Measurements from ENCODE around the gene PPP1R14C. TPM values are rescaled to one million over a fixed set of nuclear protein-coding genes. Genes with fewer than 3 reads are reported as not detected.

The PPP1R14C gene
- polyA plus RNA-seq, 2 of the 4 experiments (the other 2 are of a cell fraction), result 0.34 to 0.43 TPM

DNA sequence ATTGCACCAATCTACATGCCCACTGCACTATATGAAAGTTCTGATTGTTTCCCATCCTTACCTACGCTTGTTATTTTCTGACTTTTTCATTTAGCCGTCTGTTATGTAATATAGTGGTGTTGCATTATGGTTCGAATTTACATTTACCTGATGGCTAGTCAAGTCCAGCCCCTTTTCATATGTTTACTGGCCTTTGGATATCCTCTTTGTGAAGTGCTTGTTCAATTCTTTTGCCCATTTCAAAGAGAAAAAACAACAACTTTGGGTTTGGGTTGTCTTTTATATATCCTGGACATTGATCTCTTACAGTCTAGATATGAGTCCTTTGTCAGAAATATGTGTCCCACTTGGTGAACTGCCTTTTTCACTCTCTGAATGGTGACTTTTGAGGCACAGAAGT is 21.1 kb downstream of the PPP1R14C start:
- Histone ChIP-seq H3K4me3 (no peak overlapping the region), H3K4me1 (no peaks in the 10 kb centered on the region), H3K27ac (no peak overlapping the region), H3K9me3 (no peaks in the 10 kb centered on the region), H3K4me2 (no peak overlapping the region)
- WGBS (ENCODE audit: missing lambda C conversion rate), result 79% methylated on average over 3 of the region's 3 CpGs
- POLR2A ChIA-PET, result no interaction called here
- TF ChIP-seq JUNB (IDR thresholded peaks at IDR 0.05) (no peak), SREBF2 (IDR thresholded peaks at IDR 0.05) (no peak), NR3C1 (IDR thresholded peaks at IDR 0.05) (no peak), POLR2A (IDR thresholded peaks at IDR 0.05; ENCODE audit: low read length) (no peak), NFE2L2 (conservative IDR thresholded peaks at IDR 0.05; ENCODE audit: low read length) (no peak), RCOR1 (IDR thresholded peaks at IDR 0.05; ENCODE audit: low read depth, low read length) (no peak), RAD21 (conservative IDR thresholded peaks at IDR 0.05 in 1 of 2, IDR thresholded peaks at IDR 0.05 in 1 of 2) (no peak), ZSCAN20 (CRISPR knock-in tag; IDR thresholded peaks at IDR 0.05) (no peak), RNF2 (IDR thresholded peaks at IDR 0.05; ENCODE audit: borderline replicate concordance, low read depth) (no peak)
- TF ChIP-seq, protein P1, sequence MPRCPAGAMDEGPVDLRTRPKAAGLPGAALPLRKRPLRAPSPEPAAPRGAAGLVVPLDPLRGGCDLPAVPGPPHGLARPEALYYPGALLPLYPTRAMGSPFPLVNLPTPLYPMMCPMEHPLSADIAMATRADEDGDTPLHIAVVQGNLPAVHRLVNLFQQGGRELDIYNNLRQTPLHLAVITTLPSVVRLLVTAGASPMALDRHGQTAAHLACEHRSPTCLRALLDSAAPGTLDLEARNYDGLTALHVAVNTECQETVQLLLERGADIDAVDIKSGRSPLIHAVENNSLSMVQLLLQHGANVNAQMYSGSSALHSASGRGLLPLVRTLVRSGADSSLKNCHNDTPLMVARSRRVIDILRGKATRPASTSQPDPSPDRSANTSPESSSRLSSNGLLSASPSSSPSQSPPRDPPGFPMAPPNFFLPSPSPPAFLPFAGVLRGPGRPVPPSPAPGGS (IDR thresholded peaks at IDR 0.05), result no peak
- CTCF ChIA-PET, result no interaction called here
- ATAC-seq, result no peak
- no peak for FAIRE-seq
- no peak for DNase-seq (ENCODE audit: low read depth in 1 of 2, low spot score in 1 of 2)

DNA sequence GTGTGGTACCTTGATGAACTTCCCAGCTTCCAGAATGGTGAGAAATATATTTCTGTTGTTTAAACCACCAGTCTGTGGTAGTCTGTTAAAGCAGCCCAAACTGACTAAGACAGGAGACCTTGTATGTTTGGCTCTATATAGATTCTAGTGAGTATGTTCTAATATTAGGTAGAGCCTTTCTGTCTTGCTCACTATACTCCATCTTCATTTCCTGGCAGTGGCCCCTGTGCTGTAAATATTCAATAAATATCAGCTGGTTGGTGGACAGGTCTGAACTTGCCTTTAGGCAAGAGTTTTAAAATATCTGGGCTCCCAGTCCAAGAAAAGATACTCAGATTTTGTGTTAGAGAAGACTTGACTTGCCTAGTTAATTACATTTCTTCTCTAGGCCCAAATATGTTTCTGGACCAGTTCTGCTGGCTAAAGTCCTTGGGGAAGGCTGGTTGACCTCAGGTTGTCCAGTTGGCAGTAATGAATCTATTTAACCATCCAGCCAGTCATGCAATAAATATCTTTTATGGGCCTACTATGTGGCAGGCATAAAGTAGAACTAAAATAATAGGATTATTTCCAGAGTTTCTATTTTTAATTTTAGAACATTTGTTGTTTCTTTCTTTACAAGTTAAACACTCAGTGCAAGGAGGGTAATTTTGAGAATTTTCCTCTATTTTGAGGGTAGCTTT is 22.3 kb downstream of the PPP1R14C start:
- Histone ChIP-seq H3K4me3 (no peak overlapping the region), H3K9me3 (no peaks in the 10 kb centered on the region), H3K27ac (no peak overlapping the region), H3K4me1 (no peaks in the 10 kb centered on the region), H3K4me2 (no peak overlapping the region)
- CTCF ChIA-PET, result no interaction called here
- TF ChIP-seq MYC (IDR thresholded peaks at IDR 0.05; ENCODE audit: borderline replicate concordance, low read length) (no peak), SMC3 (IDR thresholded peaks at IDR 0.05) (no peak), FOXS1 (CRISPR knock-in tag; IDR thresholded peaks at IDR 0.05) (no peak), NPAS2 (CRISPR knock-in tag; IDR thresholded peaks at IDR 0.05; ENCODE audit: borderline replicate concordance) (no peak), ZFP36 (IDR thresholded peaks at IDR 0.05; ENCODE audit: borderline replicate concordance, partially characterized antibody) (no peak), POLR2AphosphoS2 (conservative IDR thresholded peaks at IDR 0.05; ENCODE audit: low read length) (no peak), RAD21 (conservative IDR thresholded peaks at IDR 0.05 in 1 of 2, IDR thresholded peaks at IDR 0.05 in 1 of 2) (no peak), RNF2 (IDR thresholded peaks at IDR 0.05; ENCODE audit: borderline replicate concordance, low read depth) (no peak), GATA3 (IDR thresholded peaks at IDR 0.05; ENCODE audit: borderline replicate concordance) (no peak), JUNB (IDR thresholded peaks at IDR 0.05) (no peak)
- TF ChIP-seq, protein P2, sequence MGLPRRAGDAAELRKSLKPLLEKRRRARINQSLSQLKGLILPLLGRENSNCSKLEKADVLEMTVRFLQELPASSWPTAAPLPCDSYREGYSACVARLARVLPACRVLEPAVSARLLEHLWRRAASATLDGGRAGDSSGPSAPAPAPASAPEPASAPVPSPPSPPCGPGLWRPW (IDR thresholded peaks at IDR 0.05), result no peak
- TF ChIP-seq, protein P3, sequence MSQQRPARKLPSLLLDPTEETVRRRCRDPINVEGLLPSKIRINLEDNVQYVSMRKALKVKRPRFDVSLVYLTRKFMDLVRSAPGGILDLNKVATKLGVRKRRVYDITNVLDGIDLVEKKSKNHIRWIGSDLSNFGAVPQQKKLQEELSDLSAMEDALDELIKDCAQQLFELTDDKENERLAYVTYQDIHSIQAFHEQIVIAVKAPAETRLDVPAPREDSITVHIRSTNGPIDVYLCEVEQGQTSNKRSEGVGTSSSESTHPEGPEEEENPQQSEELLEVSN (IDR thresholded peaks at IDR 0.05; ENCODE audit: borderline replicate concordance, low read depth), result no peak
- no peak for ATAC-seq
- no peak for DNase-seq (ENCODE audit: low read depth in 1 of 2, low spot score in 1 of 2)
- FAIRE-seq, result no peak
- POLR2A ChIA-PET, result no interaction called here

DNA sequence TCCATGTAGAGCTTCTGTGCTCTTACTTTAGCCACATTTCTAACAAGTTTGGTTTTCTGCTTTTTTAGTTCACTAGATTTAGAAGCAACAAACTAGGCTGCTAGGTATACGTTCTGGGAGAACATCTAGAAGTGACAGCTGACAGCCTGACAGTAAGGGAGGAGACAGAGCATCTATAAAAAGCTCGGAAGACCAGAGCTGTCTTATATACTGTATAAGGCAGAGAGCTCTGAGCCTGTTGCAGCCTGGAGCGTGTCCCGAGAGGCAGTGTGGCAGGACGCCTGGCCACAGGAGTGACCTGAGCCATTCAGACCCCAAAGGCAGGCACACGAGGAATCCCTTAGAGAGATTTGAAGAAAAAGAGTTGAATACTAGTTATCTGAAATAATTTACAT is 24.6 kb downstream of the PPP1R14C start:
- DNase-seq (ENCODE audit: low read depth in 1 of 2, low spot score in 1 of 2) (no peak), ATAC-seq (peak; percentile 48 to 51; a peak in 5 of 6 replicates), FAIRE-seq (no peak)
- 54% methylated on average over 6 of the region's 6 CpGs for WGBS (ENCODE audit: missing lambda C conversion rate)
- CTCF ChIA-PET, result interaction anchor here (1.0 kb wide), 1 partner anchor 228 kb away, joined by 3 read pairs; no protein-coding TSS in a partner anchor
- POLR2A ChIA-PET, result no interaction called here
- Histone ChIP-seq H3K27ac (no peak overlapping the region), H3K4me3 (peak overlapping the region; percentile 23; the same call in 1 of the 3 replicates), H3K4me1 (no peaks in the 10 kb centered on the region), H3K9me3 (no peaks in the 10 kb centered on the region), H3K4me2 (peak overlapping the region; percentile 67)
- TF ChIP-seq HOXB13 (CRISPR knock-in tag; IDR thresholded peaks at IDR 0.05; ENCODE audit: low read depth) (no peak), ZSCAN20 (CRISPR knock-in tag; IDR thresholded peaks at IDR 0.05) (no peak), TP53 (CRISPR knock-in tag; IDR thresholded peaks at IDR 0.05) (no peak)
